Amniotic epithelial cell (primary cell): ENCODE data around the gene GPR65.

Experiments used
- DNase-seq: peaks from one replicate; pipeline ENCODE4 v3.0.0-alpha.2; 2010; ENCODE audit warnings: low read depth

Gene GPR65, protein sequence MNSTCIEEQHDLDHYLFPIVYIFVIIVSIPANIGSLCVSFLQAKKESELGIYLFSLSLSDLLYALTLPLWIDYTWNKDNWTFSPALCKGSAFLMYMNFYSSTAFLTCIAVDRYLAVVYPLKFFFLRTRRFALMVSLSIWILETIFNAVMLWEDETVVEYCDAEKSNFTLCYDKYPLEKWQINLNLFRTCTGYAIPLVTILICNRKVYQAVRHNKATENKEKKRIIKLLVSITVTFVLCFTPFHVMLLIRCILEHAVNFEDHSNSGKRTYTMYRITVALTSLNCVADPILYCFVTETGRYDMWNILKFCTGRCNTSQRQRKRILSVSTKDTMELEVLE

DNA sequence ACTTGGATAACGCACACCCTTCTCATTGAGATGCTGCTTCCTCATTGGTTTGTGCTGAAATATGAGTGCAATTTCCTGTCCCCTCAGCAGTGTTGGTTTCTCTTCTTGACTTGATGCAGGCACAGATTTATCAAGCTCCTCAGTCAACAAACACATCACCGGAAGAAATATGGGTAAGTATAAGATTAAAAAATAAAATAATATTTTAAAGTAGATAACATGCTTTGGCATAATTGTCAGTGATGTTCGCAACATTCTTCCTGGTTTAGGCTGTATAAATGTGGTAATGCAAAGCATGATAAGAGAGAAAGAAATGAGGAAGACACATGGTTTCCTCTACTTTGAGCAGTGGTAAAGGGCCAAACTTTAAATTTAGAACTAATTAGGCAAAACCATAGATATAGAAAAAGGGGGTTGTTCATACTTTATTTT is at the start of gene GPR65:
GPR65 (plus strand) TSS at position 86 of the 432 bp plus-strand sequence. CDS start 5,713 bp downstream, outside the sequence.
- DNase-seq = peak; percentile 16

DNA sequence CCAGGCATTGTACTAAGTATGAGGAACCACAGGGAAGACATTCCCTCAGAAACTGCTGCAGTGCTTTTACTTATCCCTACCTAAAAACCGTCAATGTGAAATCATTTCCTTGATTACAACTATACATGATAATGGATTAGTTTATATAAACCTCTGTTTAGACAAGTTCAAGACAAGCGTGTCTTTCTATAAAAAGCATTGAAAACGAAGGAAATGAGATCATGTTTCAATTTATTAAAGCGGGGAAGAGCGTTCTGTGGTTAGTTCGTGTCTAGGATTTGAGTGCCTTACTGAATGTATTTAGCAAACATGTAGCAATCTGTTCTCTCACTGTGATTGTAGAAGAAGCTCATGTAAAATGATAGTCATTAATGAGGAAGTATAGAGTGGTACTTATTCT is 49.4 kb upstream of the GPR65 start:
- DNase-seq = no peak

DNA sequence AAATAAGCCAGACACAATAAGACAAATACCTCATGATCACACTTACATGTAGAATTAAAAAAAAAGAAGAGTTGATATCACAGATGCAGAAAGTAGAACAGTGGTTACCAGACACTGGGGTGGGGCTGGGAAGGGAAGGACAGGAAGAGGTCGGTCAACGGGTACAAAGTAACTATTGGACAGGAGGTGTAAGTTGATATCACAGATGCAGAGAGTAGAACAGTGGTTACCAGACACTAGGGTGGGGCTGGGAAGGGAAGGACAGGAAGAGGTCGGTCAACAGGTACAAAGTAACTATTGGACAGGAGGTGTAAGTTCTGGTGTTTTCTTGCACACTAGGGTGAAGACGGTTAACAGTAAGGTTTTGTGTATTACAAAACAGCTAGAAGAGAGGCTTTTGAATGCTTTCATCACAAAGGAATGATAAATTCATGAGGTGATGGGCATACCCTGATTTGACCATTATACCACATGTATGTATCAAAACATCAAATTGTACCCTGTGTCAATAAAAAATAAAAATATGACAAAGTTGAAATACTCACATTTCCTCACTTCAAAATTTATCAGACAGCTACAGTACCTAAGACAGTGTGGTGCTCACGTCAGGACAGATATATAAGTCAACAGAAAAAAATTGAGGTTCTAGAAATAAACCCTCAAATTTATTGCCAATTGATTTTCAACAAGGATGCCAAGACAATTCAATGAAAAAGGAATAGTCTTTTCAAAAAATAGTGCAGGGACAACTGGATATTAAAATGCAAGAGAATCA is 44.7 kb upstream of the GPR65 start:
- DNase-seq = no peak

DNA sequence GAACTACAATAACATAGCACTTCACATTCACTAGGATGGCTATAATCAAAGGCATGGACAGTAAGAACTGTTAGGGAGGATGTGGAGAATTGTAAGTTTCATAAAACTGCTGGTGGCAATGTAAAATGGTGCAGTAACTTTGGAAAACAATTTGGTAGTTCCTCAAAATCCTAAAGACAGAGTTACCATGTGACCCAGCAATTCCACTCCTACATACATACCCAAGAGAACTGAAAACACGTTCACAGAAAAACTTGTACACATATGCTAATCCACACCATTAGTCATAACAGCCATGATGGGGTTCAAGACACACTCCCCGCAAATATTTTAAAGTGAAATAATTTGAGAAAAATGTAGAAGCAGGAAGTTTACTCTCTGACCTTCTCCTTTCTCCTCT is 43.7 kb upstream of the GPR65 start:
- no peak for DNase-seq

DNA sequence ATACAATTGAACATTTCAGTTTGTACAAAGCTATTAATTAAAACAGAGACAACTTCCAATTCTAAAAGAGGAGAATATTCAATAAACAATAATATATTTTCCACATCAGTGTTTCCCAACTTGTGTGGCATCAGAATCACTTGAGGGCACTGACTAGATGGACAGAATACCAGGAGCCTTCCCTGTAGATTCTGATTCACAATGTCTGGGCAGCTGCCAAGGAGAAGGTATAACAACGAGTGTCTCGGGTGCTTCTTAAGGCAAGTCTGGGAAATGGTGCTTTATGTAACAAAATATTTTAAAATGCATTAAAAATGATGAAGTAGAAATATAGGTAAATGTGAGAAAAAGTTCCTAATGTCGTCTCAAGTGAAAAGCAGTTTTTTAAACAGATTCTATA is 38.1 kb upstream of the GPR65 start:
- DNase-seq = peak; percentile 30

DNA sequence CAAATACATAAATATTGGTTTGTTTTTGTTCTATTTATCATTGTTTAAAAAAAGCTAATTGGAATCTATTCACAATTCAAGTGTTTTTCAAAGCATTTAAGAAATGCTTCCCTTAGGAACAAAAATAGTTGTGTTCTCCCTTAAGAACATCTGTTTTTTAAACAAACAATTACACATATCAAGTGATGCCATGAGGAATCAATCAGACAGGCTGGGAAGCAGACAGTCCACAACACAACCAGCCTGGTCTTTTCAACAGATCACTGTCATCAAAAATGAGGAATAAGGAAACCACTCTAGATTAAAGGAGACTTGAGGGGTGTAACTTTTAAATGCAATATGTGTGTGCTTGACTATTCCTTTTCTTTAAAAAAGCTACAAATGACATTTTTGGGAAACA is 37.4 kb upstream of the GPR65 start:
- no peak for DNase-seq

DNA sequence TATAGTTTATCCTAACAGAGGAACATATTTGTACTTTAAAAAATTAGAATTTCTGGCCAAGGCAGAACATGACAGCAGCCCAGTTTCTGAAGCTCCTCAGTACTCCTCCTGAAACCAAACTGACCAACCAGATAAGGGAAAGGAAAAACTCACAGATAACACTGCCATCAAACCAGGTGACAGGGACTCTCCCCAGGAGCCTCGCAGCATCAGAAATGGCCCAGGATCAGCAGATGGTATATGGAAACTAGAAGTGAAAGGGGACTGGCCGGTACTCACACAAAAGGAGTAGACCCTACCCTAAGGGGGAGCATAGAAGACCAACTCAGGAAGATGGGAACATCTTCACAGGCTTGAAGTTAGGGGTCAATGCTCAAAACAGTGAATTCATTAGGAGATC is 33.9 kb upstream of the GPR65 start:
- DNase-seq = no peak

DNA sequence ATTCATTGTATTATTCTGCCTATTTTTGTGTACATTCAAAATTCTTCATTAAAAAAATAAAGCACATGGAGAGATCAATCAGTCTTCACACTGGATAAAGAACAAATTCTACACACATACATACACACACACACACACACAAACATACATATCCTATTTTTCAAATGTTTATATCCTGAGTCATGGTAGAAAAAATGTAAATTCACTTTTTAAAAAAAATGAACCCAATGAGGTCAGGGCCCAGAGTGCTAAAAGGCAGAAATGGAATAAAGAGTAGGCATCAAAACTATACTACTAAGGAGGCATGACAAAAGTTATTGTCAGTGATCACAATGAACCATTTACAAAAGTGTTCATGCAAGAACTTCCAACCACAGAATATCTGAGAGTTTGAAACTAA is 29.3 kb upstream of the GPR65 start:
- DNase-seq = peak; percentile 16

DNA sequence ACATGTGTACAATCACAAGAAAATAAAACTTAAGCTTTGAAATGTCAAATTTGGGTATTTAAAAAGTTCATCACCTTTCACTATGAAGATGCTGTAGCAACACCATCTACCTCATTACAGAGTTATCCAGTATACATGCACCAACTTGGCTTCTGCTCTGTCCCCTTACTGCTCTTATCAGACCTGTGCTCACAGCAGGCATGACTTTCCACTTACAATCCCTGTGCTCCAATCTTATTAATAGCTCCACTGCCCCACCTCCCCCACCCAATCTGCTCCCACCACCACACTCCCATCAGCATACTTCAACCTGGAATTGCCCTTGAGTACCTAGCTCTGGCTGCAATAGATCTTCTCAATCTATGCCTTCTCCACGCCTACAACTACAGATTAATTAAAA is 25.2 kb upstream of the GPR65 start:
- no peak for DNase-seq

DNA sequence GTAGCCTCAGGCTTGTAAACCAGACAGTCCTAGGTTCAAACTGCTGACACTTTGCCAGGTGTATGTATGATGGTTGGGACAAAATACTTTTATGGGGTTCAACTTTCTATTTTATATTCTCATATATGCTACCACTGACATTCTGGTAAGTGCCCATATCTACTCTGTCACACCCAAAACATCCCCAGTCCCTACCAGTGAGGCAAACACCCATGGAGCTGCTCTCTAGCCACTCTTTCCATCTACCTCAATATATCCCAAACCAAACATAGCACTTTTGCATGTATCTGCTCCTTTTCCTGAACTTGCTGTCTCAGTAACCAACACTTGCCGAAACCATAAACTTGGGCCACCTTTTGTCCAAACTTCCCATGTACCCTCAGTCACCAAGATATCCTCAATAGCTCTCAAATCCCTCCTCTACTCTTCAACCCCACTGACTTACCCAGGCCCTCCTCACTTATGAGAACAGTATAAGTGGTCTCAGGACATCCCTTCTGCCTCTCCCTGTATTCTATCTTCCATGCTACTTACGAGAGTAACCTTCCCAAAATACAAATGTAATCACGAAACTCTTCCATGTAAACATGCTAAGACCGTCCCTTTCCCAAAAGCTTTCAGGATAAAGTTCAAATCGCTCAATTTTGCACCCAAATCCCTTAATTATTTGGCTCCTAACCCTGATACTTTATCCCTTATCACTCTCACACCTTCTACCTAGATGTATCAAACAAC is 15.5 kb upstream of the GPR65 start:
- no peak for DNase-seq

DNA sequence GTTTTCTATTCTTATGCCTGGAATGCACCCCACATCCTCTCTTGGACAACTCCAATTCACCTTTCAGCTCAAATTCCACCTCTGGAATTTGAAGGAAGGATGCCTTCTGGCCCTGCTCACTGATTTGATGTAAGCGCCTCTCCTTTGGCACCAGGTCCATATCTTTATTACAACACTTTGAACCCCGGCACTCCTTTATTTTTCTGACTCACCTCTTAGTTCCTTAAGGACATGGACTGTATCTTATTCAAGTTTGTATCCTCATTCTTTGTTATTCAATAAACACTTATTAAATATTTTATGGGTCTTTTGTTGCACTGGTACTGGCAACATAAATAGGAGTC is 15.0 kb upstream of the GPR65 start:
- DNase-seq = peak; percentile 18

DNA sequence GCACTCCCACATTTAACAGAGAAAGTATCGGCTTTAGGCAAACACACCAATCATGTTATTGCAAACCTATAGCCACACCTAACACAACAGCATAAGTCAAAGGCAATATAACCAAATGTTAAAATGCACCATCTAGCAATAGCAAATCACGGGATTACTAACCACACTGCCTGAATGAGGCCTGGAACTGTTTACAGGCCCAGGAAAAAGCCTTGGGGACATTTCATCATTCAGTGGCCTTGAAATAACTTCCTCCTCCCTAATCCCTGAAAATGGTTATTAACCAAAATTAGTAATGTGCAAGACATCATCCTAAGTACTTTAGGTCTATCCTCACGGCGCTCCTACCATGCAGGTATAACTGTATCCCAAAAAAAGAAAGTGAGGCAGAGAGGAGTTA is 14.3 kb upstream of the GPR65 start:
- DNase-seq = peak; percentile 19

DNA sequence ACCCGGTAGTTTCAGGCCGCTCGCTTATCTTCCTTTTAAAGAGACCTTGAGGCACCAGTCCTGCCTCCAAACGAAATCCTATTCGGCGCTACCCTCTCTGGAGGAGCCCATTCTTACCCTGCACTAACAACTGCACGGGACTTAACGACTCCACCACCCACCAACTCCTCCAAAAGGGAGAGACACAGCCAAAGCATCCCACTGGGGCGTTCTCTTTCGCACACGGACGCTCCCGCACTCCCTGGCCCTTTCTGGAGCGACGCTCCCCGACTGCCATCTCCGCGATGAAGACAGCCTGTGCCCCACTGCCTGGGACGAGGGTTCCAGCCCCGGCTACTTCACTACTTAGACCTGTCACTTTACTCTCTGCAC is 12.6 kb upstream of the GPR65 start:
- DNase-seq = peak; percentile 15

DNA sequence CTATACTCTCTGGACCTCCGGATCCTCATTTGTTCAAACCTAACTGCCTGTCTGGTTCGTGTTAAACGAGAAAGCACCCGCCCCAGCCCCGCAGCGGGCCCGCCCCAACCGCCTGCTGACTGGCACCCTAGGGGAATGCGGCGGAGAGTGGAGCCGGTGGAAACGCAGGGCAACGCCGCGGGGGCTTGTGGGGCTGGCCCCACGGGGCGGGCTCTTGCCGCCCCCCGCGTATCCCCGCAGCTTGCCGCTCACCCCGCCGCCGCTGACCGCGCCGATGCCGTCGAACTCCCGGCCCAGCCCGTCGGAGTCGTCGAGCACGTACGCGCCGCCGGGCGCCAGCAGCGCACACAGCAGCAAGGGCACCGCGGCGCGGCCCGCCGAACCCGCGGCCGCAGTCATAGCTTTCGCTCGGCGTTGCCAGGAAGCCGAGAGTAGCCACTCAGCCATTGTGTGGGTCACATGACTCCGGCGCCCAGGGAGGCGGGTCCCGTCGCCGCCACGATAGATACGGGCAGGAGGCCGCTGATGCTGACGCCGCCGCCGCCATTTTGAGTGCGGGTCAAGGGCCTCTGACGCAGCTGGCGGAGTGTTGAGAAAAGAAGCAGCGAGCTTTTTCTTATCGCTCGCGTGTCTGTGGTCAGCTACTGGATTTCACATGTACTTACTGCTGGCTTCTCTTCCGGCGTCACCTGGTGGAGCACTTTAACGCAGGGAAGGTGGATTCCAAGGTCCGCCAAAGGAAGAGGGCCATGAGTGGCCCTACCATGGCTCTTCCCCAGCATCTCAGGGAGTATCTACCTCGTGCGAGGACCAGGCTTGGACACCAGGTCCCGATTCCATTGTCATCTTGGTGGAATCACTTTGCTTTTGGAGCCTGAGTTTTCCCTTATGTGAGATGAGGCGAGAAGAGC is 12.0 kb upstream of the GPR65 start, which contains the start of gene GALC:
GALC (minus strand) TSS at position 465 of the 911 bp plus-strand sequence; CDS start at position 447, 18 bp downstream.
- DNase-seq = peak; percentile 94

DNA sequence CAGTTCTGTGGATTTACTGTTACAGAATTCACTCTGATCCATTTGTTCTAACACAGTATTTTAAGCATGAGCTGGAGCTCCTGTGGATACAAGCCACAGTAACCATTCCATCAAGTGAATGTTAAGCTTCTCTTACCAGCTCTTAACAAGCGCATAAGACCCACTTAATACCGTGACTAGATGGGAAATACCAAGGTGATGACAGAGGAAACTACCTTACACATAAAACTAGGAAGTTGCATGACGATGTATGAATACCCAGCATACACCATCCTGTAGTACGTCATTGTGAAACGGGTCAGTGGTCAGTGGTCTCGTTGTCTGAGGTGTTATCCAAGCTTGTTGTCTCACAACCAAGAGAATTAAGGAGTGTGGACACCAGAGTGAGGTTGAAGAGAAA is 10.0 kb upstream of the GPR65 start:
- DNase-seq = peak; percentile 82

DNA sequence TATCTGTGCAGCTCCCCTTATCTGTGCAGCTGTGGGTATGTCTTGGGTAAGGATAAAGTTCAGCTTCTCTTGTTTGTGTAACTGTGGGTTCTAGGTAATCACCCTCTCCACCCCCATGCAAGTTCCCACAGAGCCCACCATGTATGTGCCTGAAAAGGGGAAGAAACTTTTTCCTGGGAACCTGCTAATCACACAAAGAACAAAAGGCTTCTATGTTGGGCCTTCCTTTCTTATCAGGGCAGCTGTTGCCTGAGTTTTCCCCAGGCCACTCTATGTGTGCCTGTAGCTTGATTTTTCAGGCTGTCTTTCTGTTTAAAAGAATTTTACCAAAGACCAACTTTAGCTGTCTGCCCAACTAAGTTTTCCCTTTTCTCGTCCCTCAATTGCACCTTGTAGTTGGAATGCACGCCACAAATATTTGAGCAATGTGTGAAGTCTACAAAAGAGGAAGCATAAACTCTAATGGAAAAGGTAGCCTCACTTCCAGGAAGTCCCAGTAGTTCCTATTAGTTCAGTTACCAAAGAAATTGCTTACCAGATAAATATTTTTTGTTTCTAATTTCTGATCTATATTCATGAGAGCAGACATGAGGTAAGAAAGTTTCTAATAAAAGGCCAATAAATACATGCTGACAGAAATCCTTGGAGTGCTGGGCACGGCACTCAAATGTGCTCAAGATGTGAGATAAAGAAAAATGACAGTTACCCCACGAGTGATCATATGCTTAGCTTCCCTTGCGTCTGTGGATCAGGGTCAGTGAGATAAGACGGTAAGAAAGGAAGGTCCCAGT is 9.2 kb upstream of the GPR65 start:
- DNase-seq = peak; percentile 78

DNA sequence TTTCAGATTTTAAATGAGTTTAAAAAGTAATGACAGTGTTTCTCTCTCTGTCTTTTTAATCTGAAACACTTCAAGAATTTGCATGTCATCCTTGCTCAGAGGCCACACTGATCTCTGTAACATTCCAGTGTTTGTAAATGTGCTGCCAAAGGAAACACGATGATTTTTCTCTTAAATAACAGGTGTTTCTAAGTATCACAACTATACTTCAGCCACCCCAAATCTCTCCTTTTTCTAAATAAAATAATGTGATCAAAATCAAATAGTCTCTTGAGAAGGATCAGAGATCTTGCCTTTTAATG is 8.7 kb upstream of the GPR65 start:
- peak; percentile 16 for DNase-seq

DNA sequence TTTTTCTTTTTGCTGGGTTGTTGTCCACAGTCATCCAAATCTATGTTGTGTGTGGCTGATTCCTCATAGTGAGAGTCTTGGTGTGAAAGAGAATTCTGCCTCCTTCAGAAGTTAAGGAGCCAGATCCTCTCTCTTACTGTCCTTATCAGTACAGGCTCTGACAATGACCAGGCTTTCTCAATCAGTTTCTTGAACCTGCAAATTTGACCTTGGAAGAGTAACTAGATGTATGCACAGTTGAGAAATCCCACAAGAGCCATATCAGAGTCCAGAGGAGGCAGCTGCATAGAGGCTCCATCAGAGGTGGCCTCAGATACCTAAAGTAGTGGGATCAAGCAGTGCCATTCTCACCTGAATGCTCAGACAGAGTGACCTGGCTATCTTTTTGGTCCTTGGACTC is 6.5 kb upstream of the GPR65 start:
- peak; percentile 16 for DNase-seq

DNA sequence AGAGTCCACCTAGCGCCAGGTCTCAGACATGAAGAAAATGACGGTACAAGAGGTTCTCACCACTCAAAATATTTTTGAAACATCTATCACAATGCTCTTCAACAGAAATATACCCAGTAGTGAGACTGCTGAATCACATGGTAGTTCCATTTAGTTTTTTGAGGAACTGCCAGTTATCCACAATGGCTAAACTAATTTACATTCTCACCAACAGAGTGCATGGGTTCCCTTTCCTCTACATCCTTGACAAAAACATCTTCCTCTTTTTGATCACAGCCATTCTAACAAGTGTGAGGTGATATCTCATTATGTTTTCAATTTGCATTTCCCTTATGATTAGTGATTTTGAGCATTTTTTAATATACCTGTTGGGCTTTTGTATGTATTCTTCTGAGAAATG is 5.7 kb upstream of the GPR65 start:
- no peak for DNase-seq

DNA sequence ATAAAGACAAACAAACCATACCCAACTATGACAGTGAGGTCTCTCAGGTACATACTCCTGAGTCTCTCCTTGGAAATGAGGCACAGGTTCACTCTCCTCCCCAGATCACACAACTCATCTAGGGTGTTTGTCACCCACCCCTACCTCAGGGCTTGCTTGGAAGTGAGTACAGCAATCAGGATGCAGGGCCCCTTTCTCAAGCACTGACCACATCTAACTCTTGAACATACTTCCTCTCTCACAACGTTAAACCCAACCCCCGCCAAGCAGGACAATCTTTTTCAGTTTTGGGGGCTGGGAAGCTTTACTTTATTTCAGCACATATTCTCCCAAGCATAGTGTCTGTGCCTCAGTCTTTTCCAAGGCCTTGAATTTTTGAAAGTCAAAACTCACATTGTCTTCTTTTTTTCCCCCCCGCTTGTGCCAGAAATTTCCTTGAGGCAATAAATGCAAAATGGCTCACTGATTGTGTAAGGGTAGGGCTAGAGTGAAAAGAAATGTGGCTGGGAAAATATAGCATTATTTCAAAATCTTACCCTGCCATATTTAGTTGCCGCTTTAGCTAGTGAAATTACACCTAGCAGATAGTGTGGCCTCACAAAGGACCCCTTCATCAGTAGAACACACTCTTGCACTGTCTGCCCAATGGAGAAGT is 2.4 kb upstream of the GPR65 start:
- no peak for DNase-seq

DNA sequence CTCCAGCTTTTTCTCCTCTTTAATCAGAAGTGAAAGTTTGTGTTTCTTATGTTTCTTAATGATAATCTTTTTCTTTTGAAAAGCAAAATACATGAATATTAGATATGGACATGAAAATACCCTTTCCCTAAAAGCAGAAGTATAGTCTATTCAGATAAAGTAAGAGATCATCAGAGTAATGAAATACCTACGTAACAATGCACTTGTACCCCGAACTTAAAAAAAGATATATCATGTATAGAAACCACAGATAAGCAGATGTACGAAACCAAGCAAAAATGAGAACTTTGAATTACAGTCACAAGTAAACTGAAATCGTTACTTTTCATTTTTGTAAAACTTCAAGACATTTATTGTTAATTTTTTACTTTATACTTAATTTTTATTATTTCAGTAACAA is 1.5 kb upstream of the GPR65 start:
- DNase-seq = no peak
